HepG2 (cell line): Measurements from ENCODE around the gene UNC13D. TPM values are rescaled to one million over a fixed set of nuclear protein-coding genes. Genes with fewer than 3 reads are reported as not detected.

Experiments
- ATAC-seq: fragments of 200-7000 bp; cut with Tn5 transposase; 3 replicates; pipeline ENCODE4 v1.9.1; 2020; ENCODE audit warnings: mild to moderate bottlenecking, moderate library complexity
- BruUV-seq: library from RNA; stranded (reverse); fragments of 400-500 nt; replicated peaks from 2 replicates; lab custom pipeline; 2021; lab: Mats Ljungman, UMichigan
- CTCF ChIA-PET: fragments of 300-600 bp; formaldehyde crosslinking; extraction: SDS; loops from one replicate; lab custom pipeline; 2021; ENCODE audit warnings: low total read pairs, inconsistent platforms, low intra/inter-chr PET ratio; lab: Yijun Ruan, JAX
- POLR2A ChIA-PET: fragments of 350-600 bp; sonication (Branson Sonifier 250); formaldehyde crosslinking; loops from one replicate; lab custom pipeline; 2020; ENCODE audit warnings: antibody characterized with exemption, inconsistent platforms; lab: Yijun Ruan, JAX
- DNase-seq: peaks from one replicate; pipeline ENCODE4 v3.0.0-alpha.2; 2015; ENCODE audit warnings: low spot score
- FAIRE-seq: peaks from 3 replicates; lab custom pipeline; 2011; peaks lifted over from hg19 to GRCh38; lab: Jason Lieb, UNC
- H2AFZ ChIP-seq: one replicate; pipeline ENCODE4 v1.6.1; 2011; ENCODE audit warnings: low read length, inconsistent platforms
- H3K27ac ChIP-seq: fragments of 300-600 bp; 3 replicates; pipeline ENCODE4 v1.8.0; 2011; ENCODE audit warnings: mixed run types, mild to moderate bottlenecking, mixed read lengths, low read length, inconsistent platforms; ENCODE audit not compliant: insufficient read depth; ENCODE audit errors: extremely low read length
- H3K27me3 ChIP-seq, 2 experiments: fragments of 200-600 bp in 1 of 2; 2 replicates in 1 of 2; 3 replicates in 1 of 2; pipeline versions ENCODE4 v1.6.0 to v1.8.0; 2011; ENCODE audit warnings: low read length in 2 of 2, mild to moderate bottlenecking in 2 of 2, moderate library complexity in 2 of 2, inconsistent platforms in 1 of 2; ENCODE audit not compliant: insufficient read depth in 2 of 2, control insufficient read depth in 1 of 2
- H3K36me3 ChIP-seq, 2 experiments: fragments of 200-600 bp in 1 of 2; replicated peaks in 1 of 2; 2 replicates in 1 of 2; 3 replicates in 1 of 2; pipeline versions ENCODE4 v1.5.1 to v1.8.0; 2011; ENCODE audit warnings: low read length in 2 of 2, inconsistent platforms in 1 of 2; ENCODE audit not compliant: insufficient read depth in 2 of 2, control insufficient read depth in 1 of 2
- H3K4me1 ChIP-seq: 2 replicates; pipeline ENCODE4 v1.5.1; 2012; ENCODE audit warnings: low read length, inconsistent platforms; ENCODE audit not compliant: insufficient read depth
- H3K4me2 ChIP-seq: 2 replicates; pipeline ENCODE4 v1.6.0; 2011; ENCODE audit warnings: low read depth, low read length, inconsistent platforms
- H3K4me3 ChIP-seq, 3 experiments: fragments of 200-600 bp in 1 of 3; sonication (generic), shearing (Covaris generic) in 1 of 3; replicated peaks in 1 of 3; 2 replicates each; pipeline ENCODE4 v1.5.1; 2011 to 2016; ENCODE audit warnings: low read length in 3 of 3, inconsistent platforms in 2 of 3, low read depth in 2 of 3, mild to moderate bottlenecking in 2 of 3, control low read depth in 1 of 3, mixed read lengths in 1 of 3; ENCODE audit not compliant: insufficient read depth in 1 of 3
- H3K79me2 ChIP-seq: one replicate; pipeline ENCODE4 v1.6.1; 2011; ENCODE audit warnings: low read length, inconsistent platforms; ENCODE audit not compliant: insufficient read depth
- H3K9ac ChIP-seq: 2 replicates; pipeline ENCODE4 v1.6.0; 2011; ENCODE audit warnings: mild to moderate bottlenecking, low read depth, low read length, inconsistent platforms; ENCODE audit not compliant: insufficient read depth
- H3K9me3 ChIP-seq: 2 replicates; pipeline ENCODE4 v1.5.1; 2012; ENCODE audit warnings: mild to moderate bottlenecking, low read length
- H4K20me1 ChIP-seq: 2 replicates; pipeline ENCODE4 v1.6.0; 2011; ENCODE audit warnings: inconsistent platforms, mild to moderate bottlenecking, low read length, moderate library complexity; ENCODE audit not compliant: insufficient read depth
- CBX1 ChIP-seq: IDR thresholded peaks from one replicate; pipeline ENCODE4 v1.6.1; 2016; ENCODE audit warnings: antibody characterized with exemption, low read depth
- CEBPG ChIP-seq: IDR thresholded peaks from 2 replicates; pipeline ENCODE4 v1.6.1; 2016
- CREB1 ChIP-seq, 2 experiments: fragments of 450-650 bp in 1 of 2; IDR thresholded peaks; 2 replicates each; pipeline ENCODE4 v1.6.1; 2016 to 2017; ENCODE audit warnings: control low read depth in 1 of 2, mild to moderate bottlenecking in 1 of 2, missing compliant biosample characterization in 1 of 2, missing genetic modification characterization in 1 of 2
- HOXA9 ChIP-seq: sonication (generic); formaldehyde crosslinking; IDR thresholded peaks from 2 replicates; pipeline ENCODE4 v1.8.1; 2022; ENCODE audit warnings: missing genetic modification reagents, mild to moderate bottlenecking, moderate library complexity, borderline replicate concordance
- KAT8 ChIP-seq: IDR thresholded peaks from 2 replicates; pipeline ENCODE4 v1.6.1; 2016; ENCODE audit warnings: missing genetic modification reagents, missing compliant biosample characterization
- KLF16 ChIP-seq, 2 experiments: sonication (generic) in 1 of 2; formaldehyde crosslinking in 1 of 2; IDR thresholded peaks; 2 replicates each; pipeline versions ENCODE4 v1.6.1 to v1.8.0; 2016 to 2023; ENCODE audit warnings: missing genetic modification reagents in 2 of 2, missing compliant biosample characterization in 1 of 2
- MIXL1 ChIP-seq: IDR thresholded peaks from 2 replicates; pipeline ENCODE4 v1.6.1; 2016
- REL ChIP-seq: sonication (generic); formaldehyde crosslinking; conservative IDR thresholded peaks from 2 replicates; pipeline ENCODE4 v1.8.0; 2022; ENCODE audit warnings: mild to moderate bottlenecking, missing genetic modification reagents, moderate library complexity
- REXO4 ChIP-seq: sonication (generic); formaldehyde crosslinking; IDR thresholded peaks from 2 replicates; pipeline ENCODE4 v1.8.0; 2022; ENCODE audit warnings: missing genetic modification reagents, mild to moderate bottlenecking, borderline replicate concordance
- TARDBP ChIP-seq: sonication (generic); formaldehyde crosslinking; IDR thresholded peaks from 2 replicates; pipeline ENCODE4 v1.8.0; 2022; ENCODE audit warnings: mild to moderate bottlenecking, missing genetic modification reagents
- ZGPAT ChIP-seq: IDR thresholded peaks from 2 replicates; pipeline ENCODE4 v1.6.1; 2016; ENCODE audit warnings: mild to moderate bottlenecking
- ZNF329 ChIP-seq: sonication (generic); formaldehyde crosslinking; IDR thresholded peaks from 2 replicates; pipeline ENCODE4 v1.9.0; 2021; ENCODE audit warnings: low read depth, mild to moderate bottlenecking, missing genetic modification reagents
- ZNF558 ChIP-seq: sonication (generic); formaldehyde crosslinking; IDR thresholded peaks from 2 replicates; pipeline ENCODE4 v1.9.0; 2022; ENCODE audit warnings: mild to moderate bottlenecking, missing genetic modification reagents, borderline replicate concordance
- ZNF574 ChIP-seq: sonication (generic); formaldehyde crosslinking; IDR thresholded peaks from 2 replicates; pipeline ENCODE4 v1.4.0; 2020; ENCODE audit warnings: missing genetic modification reagents
- ZNF629 ChIP-seq: sonication (generic); formaldehyde crosslinking; conservative IDR thresholded peaks from 2 replicates; pipeline ENCODE4 v1.5.0; 2020; ENCODE audit warnings: missing genetic modification reagents
- ZNF740 ChIP-seq: sonication (generic); formaldehyde crosslinking; IDR thresholded peaks from 2 replicates; pipeline ENCODE4 v1.4.0; 2020; ENCODE audit warnings: missing genetic modification reagents
- ZNF781 ChIP-seq: sonication (generic); formaldehyde crosslinking; IDR thresholded peaks from 2 replicates; pipeline ENCODE4 v1.5.1; 2020; ENCODE audit warnings: borderline replicate concordance, mild to moderate bottlenecking, missing genetic modification reagents; ENCODE audit errors: not compliant biosample characterization
- WGBS: methylation state at CpG from one replicate; pipeline ENCODE4 v1.1.6; 2017; ENCODE audit warnings: low lambda C conversion rate; 5-methylcytosine and 5-hydroxymethylcytosine counted together
- in situ Hi-C: cut with HindIII; loops from 2 replicates; pipeline ENCODE4 v1.10.0; 2017; ENCODE audit warnings: low pct_unique_long_range_greater_than_20kb; ENCODE audit not compliant: extremely low pct_ligation_motif_present
- intact Hi-C: fragments of 100-400 bp; cut with micrococcal nuclease; formaldehyde crosslinking; loops from one replicate; pipeline ENCODE4 v1.10.0; 2022; ENCODE audit not compliant: unreplicated experiment
- polyA plus RNA-seq, 8 experiments: library from polyadenylated mRNA; depleted of rRNA in 3 of 8; stranded (reverse) in 7 of 8; unstranded in 1 of 8; fragments of >200 nt; fragmentation: Illumina TruSeq in 4 of 8; extraction: Trizol in 4 of 8; gene quantifications; 2 replicates each; pipeline versions ENCODE4 v1.2.1 to v1.2.3, GENCODE V29; 2011 to 2016; ENCODE audit warnings: low read depth in 4 of 8, missing spikeins in 1 of 8, mixed read lengths in 1 of 8; ENCODE audit not compliant: insufficient read depth in 1 of 8
- total RNA-seq, 5 experiments: library from RNA; depleted of rRNA; stranded (reverse); fragments of >200 nt; fragmentation: Illumina TruSeq; extraction: Trizol; gene quantifications; 2 replicates each; pipeline ENCODE4 v1.2.3, GENCODE V29; 2016; ENCODE audit warnings: low read depth in 1 of 5

UNC13D gene
- total and polyA plus RNA-seq, 2 of the 13 experiments (the other 11 are each of a cell fraction or from before 2014, with no cell fraction given), result 29.7 to 42.7 TPM

- TF ChIP-seq ZNF329 (no peak), REXO4 (CRISPR knock-in tag) (no peak)
Measured at GRCh38 chr17:75893305-75894048, 49.3 kb upstream of the UNC13D start (continued).

GRCh38 chr17:75892556-75893224 lies 48.5 kb upstream of the UNC13D start:
- intact Hi-C loops, result loop anchor here (5.0 kb wide), 1 partner anchor 35 kb away; the partner anchor contains the start of gene WBP2
- no peaks in the 10 kb centered on the region for H4K20me1 ChIP-seq
- FAIRE-seq (peak; percentile 44), ATAC-seq (peak; percentile 64), DNase-seq (peak; percentile 77)
- in situ Hi-C loops, result no loop called here
- peaks cover 10% of the 10 kb centered on the region for H3K79me2 ChIP-seq
- CTCF ChIA-PET, result interaction anchor here (1.5 kb wide), 1 partner anchor 16 kb away, joined by 4 read pairs; no protein-coding TSS in a partner anchor
- no peaks in the 10 kb centered on the region for H3K27me3 ChIP-seq
- BruUV-seq, result no TSS peak
- WGBS, result 8% methylated on average over 9 of the region's 16 CpGs
- peak overlapping the region; percentile 26 to 83 (median 51); a peak in 5 of 6 replicates for H3K4me3 ChIP-seq
- H3K4me1 ChIP-seq, result peaks cover 61% of the 10 kb centered on the region
- H3K4me2 ChIP-seq, result peak overlapping the region; percentile 91
- peaks cover 0 to 1% of the 10 kb centered on the region in 2 experiments; a peak in 1 of 5 replicates for H3K36me3 ChIP-seq
- no peaks in the 10 kb centered on the region for H3K9me3 ChIP-seq
- H3K27ac ChIP-seq, result peak overlapping the region; percentile 64
- H2AFZ ChIP-seq, result no peak overlapping the region
- H3K9ac ChIP-seq, result peak overlapping the region; percentile 71
- POLR2A ChIA-PET, result interaction anchor here (0.6 to 12.9 kb wide), 16 partner anchors 8 to 492 kb away, joined by 3 to 423 read pairs (median 10); partner anchors contain the start of genes MRPL38, SPHK1, TRIM47 and UNC13D
- peak; percentile 52; the same call in 1 of the 2 replicates for TF ChIP-seq ZNF574 (CRISPR knock-in tag)
- peak in 1 of 2 experiments; percentile 46; a peak in 1 of 4 replicates for TF ChIP-seq KLF16 (CRISPR knock-in tag; IDR thresholded peaks at IDR 0.05)
- peak; percentile 60 for TF ChIP-seq ZNF629 (CRISPR knock-in tag)
- no peak for TF ChIP-seq CEBPG (CRISPR knock-in tag)
- no peak for TF ChIP-seq MIXL1 (CRISPR knock-in tag)
- TF ChIP-seq KAT8 (CRISPR knock-in tag), result peak; percentile 59; the same call in 1 of the 2 replicates
- TF ChIP-seq CBX1, result no peak
- TF ChIP-seq CREB1 (IDR thresholded peaks at IDR 0.05), result no peak
- no peak for TF ChIP-seq CREB1 (CRISPR knock-in tag; IDR thresholded peaks at IDR 0.05)
- TF ChIP-seq REL (CRISPR knock-in tag), result no peak
- TF ChIP-seq ZNF740 (CRISPR knock-in tag), result peak; percentile 74; the same call in 1 of the 2 replicates
- TF ChIP-seq TARDBP (CRISPR knock-in tag), result peak; percentile 78; the same call in 1 of the 2 replicates
- TF ChIP-seq ZNF781 (CRISPR knock-in tag), result peak; percentile 21
- no peak; the same call in 1 of the 2 replicates for TF ChIP-seq ZGPAT
- no peak for TF ChIP-seq ZNF558 (CRISPR knock-in tag)
- TF ChIP-seq HOXA9 (CRISPR knock-in tag), result no peak
